PC-9 (cell line): Measurements from ENCODE around the gene TIGD4. TPM values are rescaled to one million over a fixed set of nuclear protein-coding genes. Genes with fewer than 3 reads are reported as not detected.

Experiments used
- BruUV-seq: library from RNA; stranded (reverse); fragments of 400-500 nt; replicated peaks from 2 replicates; lab custom pipeline; 2021; lab: Mats Ljungman, UMichigan
- CTCF ChIA-PET: fragments of 300-600 bp; sonication (Branson Sonifier 250); formaldehyde crosslinking; loops from one replicate; lab custom pipeline; 2022; ENCODE audit warnings: antibody characterized with exemption; lab: Charles Lee
- POLR2A ChIA-PET: fragments of 300-600 bp; sonication (Branson Sonifier 250); formaldehyde crosslinking; loops from one replicate; lab custom pipeline; 2022; ENCODE audit warnings: antibody characterized with exemption; ENCODE audit not compliant: unreplicated experiment; lab: Charles Lee
- DNase-seq, 2 experiments: peaks; one replicate each; pipeline versions ENCODE4 v3.0.0 to v3.0.0-alpha.2; 2015 to 2022; ENCODE audit warnings: mixed read lengths in 1 of 2
- H2AFZ ChIP-seq: fragments of 200-600 bp; sonication (generic); 2 replicates; pipeline ENCODE4 v1.8.1; 2017; ENCODE audit warnings: antibody characterized with exemption
- H3F3A ChIP-seq: fragments of 200-600 bp; sonication (generic); 2 replicates; pipeline ENCODE4 v1.8.1; 2017; ENCODE audit warnings: antibody characterized with exemption, mild to moderate bottlenecking, low read depth; ENCODE audit not compliant: insufficient read depth
- H3K27ac ChIP-seq: fragments of 200-600 bp; sonication (generic); 2 replicates; pipeline ENCODE4 v1.6.1; 2016; ENCODE audit warnings: mixed run types
- H3K27me3 ChIP-seq: fragments of 200-600 bp; sonication (generic); 2 replicates; pipeline ENCODE4 v1.6.1; 2016; ENCODE audit warnings: low read depth, mixed run types; ENCODE audit not compliant: insufficient read depth
- H3K36me3 ChIP-seq: fragments of 200-600 bp; sonication (generic); 2 replicates; pipeline ENCODE4 v1.6.1; 2016; ENCODE audit warnings: low read depth, mixed run types
- H3K4me1 ChIP-seq: fragments of 200-600 bp; sonication (generic); replicated peaks from 2 replicates; pipeline ENCODE4 v1.6.1; 2016; ENCODE audit warnings: mixed run types; ENCODE audit not compliant: insufficient read depth
- H3K4me2 ChIP-seq: fragments of 200-600 bp; sonication (generic); 2 replicates; pipeline ENCODE4 v1.6.1; 2017; ENCODE audit warnings: mixed run types
- H3K4me3 ChIP-seq: fragments of 200-600 bp; sonication (generic); 2 replicates; pipeline ENCODE4 v1.6.1; 2016; ENCODE audit warnings: mixed run types
- H3K79me2 ChIP-seq: fragments of 200-600 bp; sonication (generic); 2 replicates; pipeline ENCODE4 v1.6.1; 2017; ENCODE audit warnings: low read depth, mixed run types
- H3K9me2 ChIP-seq: fragments of 200-600 bp; sonication (generic); 2 replicates; pipeline ENCODE4 v1.8.1; 2017; ENCODE audit warnings: mild to moderate bottlenecking; ENCODE audit not compliant: insufficient read depth
- H3K9me3 ChIP-seq: fragments of 200-600 bp; sonication (generic); 2 replicates; pipeline ENCODE4 v1.8.1; 2016; ENCODE audit warnings: low read depth; ENCODE audit not compliant: insufficient read depth
- H4K20me1 ChIP-seq: fragments of 200-600 bp; sonication (generic); 2 replicates; pipeline ENCODE4 v1.8.1; 2017; ENCODE audit not compliant: insufficient read depth
- EZH2 ChIP-seq: fragments of 200-600 bp; sonication (generic); IDR thresholded peaks from 2 replicates; pipeline ENCODE4 v1.8.0; 2017; ENCODE audit warnings: antibody characterized with exemption, low read depth
- intact Hi-C: fragments of 100-400 bp; cut with micrococcal nuclease; formaldehyde crosslinking; loops from one replicate; pipeline ENCODE4 v1.10.0; 2022; ENCODE audit not compliant: unreplicated experiment
- total RNA-seq: library from RNA; stranded (reverse); gene quantifications from 2 replicates; pipeline ENCODE4 v1.2.3, GENCODE V29; 2021
- TF ChIP-seq, protein P1 (sequence below): fragments of 200-600 bp; sonication (generic); conservative IDR thresholded peaks from 2 replicates; pipeline ENCODE4 v1.6.1; 2017; ENCODE audit warnings: mixed run types, antibody characterized with exemption, mild to moderate bottlenecking, moderate library complexity

The TIGD4 gene
- total RNA-seq, 1 experiment from 2014 or later = 0.70 TPM

GRCh38 chr4:152724494-152724893 lies 55.0 kb downstream of the TIGD4 start:
- H3K9me3 ChIP-seq = no peaks in the 10 kb centered on the region
- TF ChIP-seq EZH2 = no peak
- TF ChIP-seq, protein P1, sequence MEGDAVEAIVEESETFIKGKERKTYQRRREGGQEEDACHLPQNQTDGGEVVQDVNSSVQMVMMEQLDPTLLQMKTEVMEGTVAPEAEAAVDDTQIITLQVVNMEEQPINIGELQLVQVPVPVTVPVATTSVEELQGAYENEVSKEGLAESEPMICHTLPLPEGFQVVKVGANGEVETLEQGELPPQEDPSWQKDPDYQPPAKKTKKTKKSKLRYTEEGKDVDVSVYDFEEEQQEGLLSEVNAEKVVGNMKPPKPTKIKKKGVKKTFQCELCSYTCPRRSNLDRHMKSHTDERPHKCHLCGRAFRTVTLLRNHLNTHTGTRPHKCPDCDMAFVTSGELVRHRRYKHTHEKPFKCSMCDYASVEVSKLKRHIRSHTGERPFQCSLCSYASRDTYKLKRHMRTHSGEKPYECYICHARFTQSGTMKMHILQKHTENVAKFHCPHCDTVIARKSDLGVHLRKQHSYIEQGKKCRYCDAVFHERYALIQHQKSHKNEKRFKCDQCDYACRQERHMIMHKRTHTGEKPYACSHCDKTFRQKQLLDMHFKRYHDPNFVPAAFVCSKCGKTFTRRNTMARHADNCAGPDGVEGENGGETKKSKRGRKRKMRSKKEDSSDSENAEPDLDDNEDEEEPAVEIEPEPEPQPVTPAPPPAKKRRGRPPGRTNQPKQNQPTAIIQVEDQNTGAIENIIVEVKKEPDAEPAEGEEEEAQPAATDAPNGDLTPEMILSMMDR = no peak
- no peak overlapping the region for H3K4me2 ChIP-seq
- H4K20me1 ChIP-seq = no peaks in the 10 kb centered on the region
- intact Hi-C loops = loop anchor here (5.0 kb wide), 1 partner anchor 47 kb away; the partner anchor contains the start of gene TMEM154
- H3K9me2 ChIP-seq = no peaks in the 10 kb centered on the region
- no peaks in the 10 kb centered on the region for H3K79me2 ChIP-seq
- no TSS peak for BruUV-seq
- H3K27ac ChIP-seq = no peak overlapping the region
- H3K4me3 ChIP-seq = no peak overlapping the region
- ChIA-PET CTCF (no interaction called here), POLR2A (no interaction called here)
- H3F3A ChIP-seq = no peaks in the 10 kb centered on the region
- H3K4me1 ChIP-seq = no peaks in the 10 kb centered on the region
- DNase-seq = no peak
- H3K27me3 ChIP-seq = no peaks in the 10 kb centered on the region
- H3K36me3 ChIP-seq = no peaks in the 10 kb centered on the region
- no peak overlapping the region for H2AFZ ChIP-seq

- CTCF ChIA-PET = no interaction called here
- H3K27me3 ChIP-seq = no peaks in the 10 kb centered on the region
- no peaks in the 10 kb centered on the region for H3K9me2 ChIP-seq
- H3K9me3 ChIP-seq = no peaks in the 10 kb centered on the region
- no peaks in the 10 kb centered on the region for H4K20me1 ChIP-seq
- no peaks in the 10 kb centered on the region for H3K36me3 ChIP-seq
- H2AFZ ChIP-seq = no peak overlapping the region
- H3F3A ChIP-seq = no peaks in the 10 kb centered on the region
- no peak overlapping the region for H3K4me3 ChIP-seq
- no peak overlapping the region for H3K4me2 ChIP-seq
- TF ChIP-seq, protein P1 = no peak
- no peak for TF ChIP-seq EZH2
- intact Hi-C loops = loop anchor here (5.0 kb wide), 1 partner anchor 46 kb away; the partner anchor contains the start of gene TMEM154
- no peak overlapping the region for H3K27ac ChIP-seq
- H3K4me1 ChIP-seq = no peaks in the 10 kb centered on the region
- POLR2A ChIA-PET = no interaction called here
- DNase-seq = no peak
- BruUV-seq = no TSS peak
- no peaks in the 10 kb centered on the region for H3K79me2 ChIP-seq
Measured at GRCh38 chr4:152723236-152723635, 56.3 kb downstream of the TIGD4 start.

GRCh38 chr4:152719801-152720556 lies 59.6 kb downstream of the TIGD4 start:
- Histone ChIP-seq H3K27me3 (no peaks in the 10 kb centered on the region), H3K4me3 (no peak overlapping the region), H4K20me1 (no peaks in the 10 kb centered on the region), H3K27ac (no peak overlapping the region), H2AFZ (no peak overlapping the region), H3K79me2 (no peaks in the 10 kb centered on the region), H3K9me2 (no peaks in the 10 kb centered on the region), H3K4me2 (no peak overlapping the region), H3K36me3 (no peaks in the 10 kb centered on the region), H3K4me1 (no peaks in the 10 kb centered on the region), H3F3A (no peaks in the 10 kb centered on the region), H3K9me3 (no peaks in the 10 kb centered on the region)
- BruUV-seq = no TSS peak
- intact Hi-C loops = loop anchor here (5.0 kb wide), 1 partner anchor 43 kb away; the partner anchor contains the start of gene TMEM154
- TF ChIP-seq, protein P1 = no peak
- TF ChIP-seq EZH2 = no peak
- no peak for DNase-seq
- ChIA-PET CTCF (no interaction called here), POLR2A (no interaction called here)

Other genes starting within 250 kb of the TIGD4 start
- 28.0 and 30.2 TPM in 2 replicates for gene FBXW7, start 243.6 kb downstream of the TIGD4 start, total RNA-seq
- 19.7 and 34.5 TPM in 2 replicates for gene TMEM154, start 99.7 kb downstream of the TIGD4 start, total RNA-seq
- gene ARFIP1, start 224 bp upstream of the TIGD4 start, total RNA-seq = 37.4 and 38.4 TPM in 2 replicates
- 16.8 and 17.4 TPM in 2 replicates for gene FHDC1, start 156.6 kb upstream of the TIGD4 start, total RNA-seq